PC-9 (cell line): Measurements from ENCODE around the gene CIART.

Source experiments
- EZH2 ChIP-seq: fragments of 200-600 bp; sonication (generic); IDR thresholded peaks from 2 replicates; pipeline ENCODE4 v1.8.0; 2017; ENCODE audit warnings: antibody characterized with exemption, low read depth
- TF ChIP-seq, protein P1 (sequence below): fragments of 200-600 bp; sonication (generic); conservative IDR thresholded peaks from 2 replicates; pipeline ENCODE4 v1.6.1; 2017; ENCODE audit warnings: mixed run types, antibody characterized with exemption, mild to moderate bottlenecking, moderate library complexity

GRCh38 chr1:150299716-150300115 is 17.4 kb downstream of the CIART start:
- no peak for TF ChIP-seq EZH2
- TF ChIP-seq, protein P1, sequence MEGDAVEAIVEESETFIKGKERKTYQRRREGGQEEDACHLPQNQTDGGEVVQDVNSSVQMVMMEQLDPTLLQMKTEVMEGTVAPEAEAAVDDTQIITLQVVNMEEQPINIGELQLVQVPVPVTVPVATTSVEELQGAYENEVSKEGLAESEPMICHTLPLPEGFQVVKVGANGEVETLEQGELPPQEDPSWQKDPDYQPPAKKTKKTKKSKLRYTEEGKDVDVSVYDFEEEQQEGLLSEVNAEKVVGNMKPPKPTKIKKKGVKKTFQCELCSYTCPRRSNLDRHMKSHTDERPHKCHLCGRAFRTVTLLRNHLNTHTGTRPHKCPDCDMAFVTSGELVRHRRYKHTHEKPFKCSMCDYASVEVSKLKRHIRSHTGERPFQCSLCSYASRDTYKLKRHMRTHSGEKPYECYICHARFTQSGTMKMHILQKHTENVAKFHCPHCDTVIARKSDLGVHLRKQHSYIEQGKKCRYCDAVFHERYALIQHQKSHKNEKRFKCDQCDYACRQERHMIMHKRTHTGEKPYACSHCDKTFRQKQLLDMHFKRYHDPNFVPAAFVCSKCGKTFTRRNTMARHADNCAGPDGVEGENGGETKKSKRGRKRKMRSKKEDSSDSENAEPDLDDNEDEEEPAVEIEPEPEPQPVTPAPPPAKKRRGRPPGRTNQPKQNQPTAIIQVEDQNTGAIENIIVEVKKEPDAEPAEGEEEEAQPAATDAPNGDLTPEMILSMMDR: no peak
